Esophagus squamous epithelium (tissue), 4 donors: Measurements from ENCODE around the gene ATP6V1G3.

Experiments used
- POLR2A ChIP-seq, 4 donors: fragments of 450-650 bp; IDR thresholded peaks; one replicate each; pipeline ENCODE4 v1.6.1; 2017; ENCODE audit warnings: antibody characterized with exemption in 4 of 4, mild to moderate bottlenecking in 4 of 4, moderate library complexity in 3 of 4
- TF ChIP-seq, protein P1 (sequence below), 6 experiments: fragments of 450-650 bp in 4 of 6; fragments of 200-600 bp in 2 of 6; sonication (generic) in 2 of 6; IDR thresholded peaks; one replicate each; pipeline ENCODE4 v1.5.1; 2016 to 2019; ENCODE audit warnings: antibody characterized with exemption in 6 of 6, mild to moderate bottlenecking in 4 of 6, moderate library complexity in 4 of 6

DNA sequence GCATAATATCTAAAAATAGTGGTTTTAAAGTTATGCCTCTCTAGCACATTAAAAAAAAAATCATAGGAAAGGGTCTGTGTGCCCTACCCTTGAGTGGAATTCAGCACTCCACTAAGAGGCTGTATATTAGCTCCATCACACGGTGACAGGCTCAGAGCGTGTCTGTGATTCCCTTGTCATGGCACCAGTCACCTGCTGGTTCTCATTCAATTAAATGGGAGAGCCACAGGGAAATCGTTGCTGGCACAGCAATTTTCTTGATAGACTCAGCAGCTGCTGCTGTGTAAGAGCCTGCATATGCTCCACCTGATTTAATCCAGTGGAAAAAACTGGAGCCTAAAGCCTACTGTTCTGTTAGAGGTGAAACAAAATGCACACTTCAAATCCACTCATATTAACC lies 9.5 kb downstream of the ATP6V1G3 start:
- TF ChIP-seq, protein P1, sequence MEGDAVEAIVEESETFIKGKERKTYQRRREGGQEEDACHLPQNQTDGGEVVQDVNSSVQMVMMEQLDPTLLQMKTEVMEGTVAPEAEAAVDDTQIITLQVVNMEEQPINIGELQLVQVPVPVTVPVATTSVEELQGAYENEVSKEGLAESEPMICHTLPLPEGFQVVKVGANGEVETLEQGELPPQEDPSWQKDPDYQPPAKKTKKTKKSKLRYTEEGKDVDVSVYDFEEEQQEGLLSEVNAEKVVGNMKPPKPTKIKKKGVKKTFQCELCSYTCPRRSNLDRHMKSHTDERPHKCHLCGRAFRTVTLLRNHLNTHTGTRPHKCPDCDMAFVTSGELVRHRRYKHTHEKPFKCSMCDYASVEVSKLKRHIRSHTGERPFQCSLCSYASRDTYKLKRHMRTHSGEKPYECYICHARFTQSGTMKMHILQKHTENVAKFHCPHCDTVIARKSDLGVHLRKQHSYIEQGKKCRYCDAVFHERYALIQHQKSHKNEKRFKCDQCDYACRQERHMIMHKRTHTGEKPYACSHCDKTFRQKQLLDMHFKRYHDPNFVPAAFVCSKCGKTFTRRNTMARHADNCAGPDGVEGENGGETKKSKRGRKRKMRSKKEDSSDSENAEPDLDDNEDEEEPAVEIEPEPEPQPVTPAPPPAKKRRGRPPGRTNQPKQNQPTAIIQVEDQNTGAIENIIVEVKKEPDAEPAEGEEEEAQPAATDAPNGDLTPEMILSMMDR (IDR thresholded peaks at IDR 0.05): no peak
- no peak for TF ChIP-seq POLR2A (IDR thresholded peaks at IDR 0.05)
